GM23338 (cell line): Measurements from ENCODE around the gene TMEM270.

ENCODE experiments used
- CREB1 ChIP-seq: fragments of 250-450 bp; sonication (Bioruptor Pico); IDR thresholded peaks from 2 replicates; pipeline ENCODE4 v1.5.0; 2020; ENCODE audit warnings: low read depth, mild to moderate bottlenecking, moderate library complexity
- EZH2 ChIP-seq: fragments of 200-600 bp; sonication (generic); IDR thresholded peaks from one replicate; pipeline ENCODE4 v1.8.0; 2017; ENCODE audit warnings: antibody characterized with exemption, mild to moderate bottlenecking, low read depth; ENCODE audit not compliant: unreplicated experiment
- EZH2phosphoT487 ChIP-seq: fragments of 200-600 bp; sonication (generic); IDR thresholded peaks from one replicate; pipeline ENCODE4 v1.8.1; 2018; ENCODE audit warnings: antibody characterized with exemption; ENCODE audit not compliant: unreplicated experiment
- POLR2AphosphoS5 ChIP-seq: IDR thresholded peaks from 2 replicates; pipeline ENCODE4 v1.6.1; 2016; ENCODE audit warnings: antibody characterized with exemption, low read depth
- STAT1 ChIP-seq: IDR thresholded peaks from one replicate; pipeline ENCODE4 v1.6.1; 2016; ENCODE audit warnings: antibody characterized with exemption; ENCODE audit not compliant: unreplicated experiment
- ZNF331 ChIP-seq: fragments of 250-450 bp; sonication (Bioruptor Pico); IDR thresholded peaks from 2 replicates; pipeline ENCODE4 v1.5.0; 2020; ENCODE audit warnings: low read depth, mild to moderate bottlenecking, moderate library complexity
- TF ChIP-seq, protein P1 (sequence below), 2 experiments: fragments of 200-600 bp in 1 of 2; sonication (generic) in 1 of 2; conservative IDR thresholded peaks; 2 replicates each; pipeline versions ENCODE4 v1.5.1 to v1.6.1; 2016 to 2017; ENCODE audit warnings: antibody characterized with exemption in 2 of 2, low read depth in 2 of 2, mild to moderate bottlenecking in 2 of 2, moderate library complexity in 1 of 2
- TF ChIP-seq, protein P2 (sequence below): IDR thresholded peaks from one replicate; pipeline ENCODE4 v1.6.1; 2018; ENCODE audit warnings: antibody characterized with exemption; ENCODE audit not compliant: unreplicated experiment

DNA sequence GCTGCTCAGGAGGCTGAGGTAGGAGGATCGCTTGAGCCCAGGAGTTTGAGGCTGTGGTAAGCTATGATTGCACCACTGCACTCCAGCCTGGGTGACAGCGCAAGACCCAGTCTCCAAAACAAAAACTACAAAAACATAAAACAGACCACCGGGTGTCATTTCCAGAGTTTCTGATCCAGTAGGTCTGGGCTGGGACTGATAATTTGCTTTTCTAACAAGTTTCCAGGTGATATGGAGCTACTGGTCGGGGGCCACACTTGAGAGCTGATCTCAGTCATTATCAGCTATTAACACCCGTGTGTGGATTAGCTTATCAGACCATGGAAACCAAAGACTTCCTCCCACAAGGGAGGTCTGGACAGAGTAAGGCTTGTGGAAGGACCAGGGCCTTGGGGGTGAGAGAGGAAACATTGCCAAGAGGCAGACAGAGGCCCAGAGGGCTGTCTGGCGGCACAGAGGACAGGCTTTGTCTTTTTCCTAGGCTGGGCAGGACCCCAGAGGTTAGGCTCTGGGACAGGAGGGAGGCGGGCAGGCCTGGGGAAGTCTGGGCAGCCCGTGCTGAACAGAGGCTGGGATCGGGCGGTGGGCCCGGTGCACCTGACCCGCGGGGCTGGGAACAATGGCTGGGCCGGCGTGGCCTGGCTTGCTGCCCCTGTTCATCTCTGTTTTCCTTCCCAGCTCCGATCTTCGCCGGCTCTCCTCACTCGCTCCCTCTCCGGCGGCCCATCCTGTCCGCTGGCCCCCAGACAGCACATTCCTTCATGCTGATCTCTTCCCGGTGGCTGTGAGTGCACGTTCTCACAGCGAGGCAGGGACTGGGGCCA lies 25.2 kb downstream of the TMEM270 start:
- TF ChIP-seq, protein P1, sequence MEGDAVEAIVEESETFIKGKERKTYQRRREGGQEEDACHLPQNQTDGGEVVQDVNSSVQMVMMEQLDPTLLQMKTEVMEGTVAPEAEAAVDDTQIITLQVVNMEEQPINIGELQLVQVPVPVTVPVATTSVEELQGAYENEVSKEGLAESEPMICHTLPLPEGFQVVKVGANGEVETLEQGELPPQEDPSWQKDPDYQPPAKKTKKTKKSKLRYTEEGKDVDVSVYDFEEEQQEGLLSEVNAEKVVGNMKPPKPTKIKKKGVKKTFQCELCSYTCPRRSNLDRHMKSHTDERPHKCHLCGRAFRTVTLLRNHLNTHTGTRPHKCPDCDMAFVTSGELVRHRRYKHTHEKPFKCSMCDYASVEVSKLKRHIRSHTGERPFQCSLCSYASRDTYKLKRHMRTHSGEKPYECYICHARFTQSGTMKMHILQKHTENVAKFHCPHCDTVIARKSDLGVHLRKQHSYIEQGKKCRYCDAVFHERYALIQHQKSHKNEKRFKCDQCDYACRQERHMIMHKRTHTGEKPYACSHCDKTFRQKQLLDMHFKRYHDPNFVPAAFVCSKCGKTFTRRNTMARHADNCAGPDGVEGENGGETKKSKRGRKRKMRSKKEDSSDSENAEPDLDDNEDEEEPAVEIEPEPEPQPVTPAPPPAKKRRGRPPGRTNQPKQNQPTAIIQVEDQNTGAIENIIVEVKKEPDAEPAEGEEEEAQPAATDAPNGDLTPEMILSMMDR (conservative IDR thresholded peaks at IDR 0.05; ENCODE audit: low read depth in 2 of 2) = no peak
- TF ChIP-seq POLR2AphosphoS5 = no peak
- no peak for TF ChIP-seq STAT1
- no peak for TF ChIP-seq EZH2
- TF ChIP-seq EZH2phosphoT487 = no peak
- no peak for TF ChIP-seq CREB1
- TF ChIP-seq, protein P2, sequence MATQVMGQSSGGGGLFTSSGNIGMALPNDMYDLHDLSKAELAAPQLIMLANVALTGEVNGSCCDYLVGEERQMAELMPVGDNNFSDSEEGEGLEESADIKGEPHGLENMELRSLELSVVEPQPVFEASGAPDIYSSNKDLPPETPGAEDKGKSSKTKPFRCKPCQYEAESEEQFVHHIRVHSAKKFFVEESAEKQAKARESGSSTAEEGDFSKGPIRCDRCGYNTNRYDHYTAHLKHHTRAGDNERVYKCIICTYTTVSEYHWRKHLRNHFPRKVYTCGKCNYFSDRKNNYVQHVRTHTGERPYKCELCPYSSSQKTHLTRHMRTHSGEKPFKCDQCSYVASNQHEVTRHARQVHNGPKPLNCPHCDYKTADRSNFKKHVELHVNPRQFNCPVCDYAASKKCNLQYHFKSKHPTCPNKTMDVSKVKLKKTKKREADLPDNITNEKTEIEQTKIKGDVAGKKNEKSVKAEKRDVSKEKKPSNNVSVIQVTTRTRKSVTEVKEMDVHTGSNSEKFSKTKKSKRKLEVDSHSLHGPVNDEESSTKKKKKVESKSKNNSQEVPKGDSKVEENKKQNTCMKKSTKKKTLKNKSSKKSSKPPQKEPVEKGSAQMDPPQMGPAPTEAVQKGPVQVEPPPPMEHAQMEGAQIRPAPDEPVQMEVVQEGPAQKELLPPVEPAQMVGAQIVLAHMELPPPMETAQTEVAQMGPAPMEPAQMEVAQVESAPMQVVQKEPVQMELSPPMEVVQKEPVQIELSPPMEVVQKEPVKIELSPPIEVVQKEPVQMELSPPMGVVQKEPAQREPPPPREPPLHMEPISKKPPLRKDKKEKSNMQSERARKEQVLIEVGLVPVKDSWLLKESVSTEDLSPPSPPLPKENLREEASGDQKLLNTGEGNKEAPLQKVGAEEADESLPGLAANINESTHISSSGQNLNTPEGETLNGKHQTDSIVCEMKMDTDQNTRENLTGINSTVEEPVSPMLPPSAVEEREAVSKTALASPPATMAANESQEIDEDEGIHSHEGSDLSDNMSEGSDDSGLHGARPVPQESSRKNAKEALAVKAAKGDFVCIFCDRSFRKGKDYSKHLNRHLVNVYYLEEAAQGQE = no peak
- TF ChIP-seq ZNF331 (CRISPR knock-in tag) = no peak
